H1 (cell line): ENCODE data around the gene MAML3. TPM values are rescaled to one million over a fixed set of nuclear protein-coding genes. Genes with fewer than 3 reads are reported as not detected.

Source experiments
- HDAC6 ChIP-seq: IDR thresholded peaks from one replicate; pipeline ENCODE4 v1.7.1; 2012; ENCODE audit warnings: low read depth, mild to moderate bottlenecking, inconsistent platforms, low read length, moderate library complexity
- ZNF274 ChIP-seq: IDR thresholded peaks from 2 replicates; pipeline ENCODE4 v1.7.0; 2012; ENCODE audit warnings: low read length, borderline replicate concordance; ENCODE audit errors: extremely low read depth
- polyA plus RNA-seq, 7 experiments: library from polyadenylated mRNA; depleted of rRNA in 3 of 7; stranded (reverse) in 5 of 7; unstranded in 2 of 7; fragments of >200 nt in 5 of 7; fragments of 200-250 nt in 2 of 7; gene quantifications; 1 replicate in 5 of 7; 2 replicates in 1 of 7; 4 replicates in 1 of 7; pipeline versions ENCODE4 v1.2.1 to v1.2.3, GENCODE V29; 2011 to 2013; ENCODE audit warnings: missing spikeins in 2 of 7, mixed read lengths in 2 of 7
- total RNA-seq: library from RNA; stranded (reverse); fragmentation: NEBNext Ultra II Directional; extraction: Animal tissue kit (Norgen Biotek cat#: 25700); gene quantifications from 2 replicates; pipeline ENCODE4 v1.2.1, GENCODE V29; 2021

The MAML3 gene
- total and polyA plus RNA-seq, 2 of the 8 experiments (the other 6 are each of a cell fraction or from before 2014, with no cell fraction given), result 2.1 to 5.7 TPM

DNA sequence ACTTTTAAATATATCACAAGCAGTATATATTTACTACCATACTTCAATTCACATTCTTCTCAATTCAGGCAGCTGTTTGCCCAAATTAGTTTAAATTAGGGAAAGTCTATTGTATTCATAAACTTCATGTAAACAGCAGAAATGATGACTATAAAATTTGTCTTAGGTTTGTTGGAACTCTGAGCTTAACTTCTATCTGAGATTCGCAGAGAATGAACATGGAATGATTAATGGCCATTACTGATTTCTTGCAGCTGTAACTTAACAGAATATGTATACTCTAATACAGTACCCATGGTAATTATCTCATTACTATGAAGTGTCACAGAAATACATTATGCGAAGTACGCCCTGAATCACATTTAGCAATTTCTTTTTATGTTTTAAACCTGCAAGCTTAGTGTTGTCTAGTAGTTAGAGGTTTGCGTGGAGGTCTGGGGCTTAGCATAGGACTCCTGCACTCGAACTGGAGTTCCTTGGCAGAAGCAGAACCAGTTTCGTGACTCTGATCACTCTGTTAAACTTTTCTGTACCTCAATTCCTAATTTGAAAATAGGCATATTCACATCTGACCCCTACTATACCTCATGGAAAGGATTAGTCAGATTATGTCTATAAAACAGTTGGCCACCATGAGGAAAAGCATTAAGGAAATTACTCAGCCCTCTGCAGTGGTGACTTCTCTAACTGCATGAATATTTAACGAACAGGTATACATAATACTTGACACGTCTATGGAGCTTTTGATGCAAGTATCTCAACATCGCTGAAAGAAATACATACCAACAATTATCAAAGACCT, 245.1 kb downstream of the MAML3 start (continued):
- no peak for TF ChIP-seq ZNF274
- no peak for TF ChIP-seq HDAC6
